K562 (cell line): ENCODE results near the gene SAMD14. TPM values are rescaled to one million over a fixed set of nuclear protein-coding genes. Genes with fewer than 3 reads are reported as not detected.

Source experiments
- CAMTA2 ChIP-seq: fragments of 250-450 bp; sonication (Bioruptor Pico); conservative IDR thresholded peaks from 2 replicates; pipeline ENCODE4 v1.5.1; 2022
- CTCFL ChIP-seq: IDR thresholded peaks from 2 replicates; pipeline ENCODE4 v1.6.1; 2011; ENCODE audit warnings: borderline replicate concordance, low read depth, mild to moderate bottlenecking, moderate library complexity, low read length; ENCODE audit not compliant: insufficient read depth, poor library complexity, severe bottlenecking
- KHSRP ChIP-seq: fragments of 450-650 bp; IDR thresholded peaks from 2 replicates; pipeline ENCODE4 v1.6.1; 2017
- KLF1 ChIP-seq: fragments of 450-650 bp; IDR thresholded peaks from 2 replicates; pipeline ENCODE4 v1.6.1; 2016; ENCODE audit warnings: missing genetic modification characterization, missing compliant biosample characterization
- MNT ChIP-seq, 2 experiments: fragments of 450-650 bp; conservative IDR thresholded peaks; 2 replicates each; pipeline ENCODE4 v1.6.1; 2017; ENCODE audit warnings: mild to moderate bottlenecking in 2 of 2, moderate library complexity in 2 of 2
- NR3C1 ChIP-seq: sonication (generic); formaldehyde crosslinking; IDR thresholded peaks from 2 replicates; pipeline ENCODE4 v1.8.1; 2022; ENCODE audit warnings: missing genetic modification reagents
- SREBF1 ChIP-seq: fragments of 150-350 bp; IDR thresholded peaks from 2 replicates; pipeline ENCODE4 v1.6.1; 2014; ENCODE audit warnings: antibody characterized with exemption, low read depth, low read length, borderline replicate concordance
- XRCC3 ChIP-seq: fragments of 450-650 bp; IDR thresholded peaks from 2 replicates; pipeline ENCODE4 v1.6.1; 2017; ENCODE audit warnings: mild to moderate bottlenecking, moderate library complexity
- ZBTB9 ChIP-seq: fragments of 450-650 bp; formaldehyde crosslinking; IDR thresholded peaks from 2 replicates; pipeline ENCODE4 v1.4.0; 2020; ENCODE audit warnings: mild to moderate bottlenecking, moderate library complexity
- ZEB2 ChIP-seq: fragments of 450-650 bp; IDR thresholded peaks from 2 replicates; pipeline ENCODE4 v1.6.1; 2016
- ZNF354B ChIP-seq: fragments of 250-450 bp; sonication (Bioruptor Pico); IDR thresholded peaks from 2 replicates; pipeline ENCODE4 v1.4.0; 2020
- ZNF444 ChIP-seq: fragments of 250-450 bp; sonication (Bioruptor Pico); IDR thresholded peaks from 2 replicates; pipeline ENCODE4 v1.4.0; 2020; ENCODE audit warnings: mild to moderate bottlenecking, moderate library complexity
- polyA plus RNA-seq, 8 experiments: library from polyadenylated mRNA; depleted of rRNA in 4 of 8; stranded (reverse) in 5 of 8; unstranded in 3 of 8; fragments of >200 nt; fragmentation: Nextera tagmentation in 2 of 8; fragmentation: Illumina TruSeq in 1 of 8; extraction: Ambion mirVana in 2 of 8; extraction: Trizol in 1 of 8; gene quantifications; 2 replicates each; pipeline versions ENCODE4 v1.2.1 to v1.2.3, GENCODE V29; 2011 to 2014; ENCODE audit warnings: inconsistent platforms in 1 of 8, missing spikeins in 1 of 8
- total RNA-seq, 7 experiments: library from RNA; depleted of rRNA in 6 of 7; stranded (reverse); fragments of >200 nt in 6 of 7; fragmentation: Illumina TruSeq in 2 of 7; extraction: Trizol in 2 of 7; gene quantifications; 2 replicates each; pipeline versions ENCODE4 v1.2.1 to v1.2.3, GENCODE V29; 2011 to 2021; ENCODE audit warnings: low replicate concordance in 1 of 7
- TF ChIP-seq, protein P1 (sequence below): fragments of 150-350 bp; conservative IDR thresholded peaks from 2 replicates; pipeline ENCODE4 v1.6.1; 2014; ENCODE audit warnings: low read length
- TF ChIP-seq, protein P2 (sequence below): fragments of 450-650 bp; conservative IDR thresholded peaks from 2 replicates; pipeline ENCODE4 v1.6.1; 2016; ENCODE audit warnings: missing genetic modification characterization, low read depth, mild to moderate bottlenecking, missing compliant biosample characterization, moderate library complexity
- TF ChIP-seq, protein P3 (sequence below): fragments of 200-800 bp; sonication (Bioruptor generic); IDR thresholded peaks from 2 replicates; pipeline ENCODE4 v1.6.1; 2017; ENCODE audit warnings: missing genetic modification characterization, missing compliant biosample characterization
- TF ChIP-seq, protein P4 (sequence below): fragments of 450-650 bp; IDR thresholded peaks from 2 replicates; pipeline ENCODE4 v1.6.1; 2016; ENCODE audit warnings: antibody characterized with exemption

The SAMD14 gene
- total and polyA plus RNA-seq, 9 of the 15 experiments (the other 6 are each of a cell fraction or from before 2014, with no cell fraction given), result 0.04 to 0.07 TPM; not detected in 7

GRCh38 chr17:50151937-50152547, 22.1 kb upstream of the SAMD14 start (continued):
- TF ChIP-seq XRCC3 (no peak), ZBTB9 (CRISPR knock-in tag) (no peak), MNT (conservative IDR thresholded peaks at IDR 0.05) (peak; percentile 72), SREBF1 (no peak), ZNF354B (CRISPR knock-in tag) (no peak), CAMTA2 (no peak), ZNF444 (no peak), NR3C1 (CRISPR knock-in tag) (no peak), KLF1 (tag) (no peak), ZEB2 (peak; percentile 71; the same call in 1 of the 2 replicates), KHSRP (no peak), CTCFL (no peak)
- TF ChIP-seq, protein P1, sequence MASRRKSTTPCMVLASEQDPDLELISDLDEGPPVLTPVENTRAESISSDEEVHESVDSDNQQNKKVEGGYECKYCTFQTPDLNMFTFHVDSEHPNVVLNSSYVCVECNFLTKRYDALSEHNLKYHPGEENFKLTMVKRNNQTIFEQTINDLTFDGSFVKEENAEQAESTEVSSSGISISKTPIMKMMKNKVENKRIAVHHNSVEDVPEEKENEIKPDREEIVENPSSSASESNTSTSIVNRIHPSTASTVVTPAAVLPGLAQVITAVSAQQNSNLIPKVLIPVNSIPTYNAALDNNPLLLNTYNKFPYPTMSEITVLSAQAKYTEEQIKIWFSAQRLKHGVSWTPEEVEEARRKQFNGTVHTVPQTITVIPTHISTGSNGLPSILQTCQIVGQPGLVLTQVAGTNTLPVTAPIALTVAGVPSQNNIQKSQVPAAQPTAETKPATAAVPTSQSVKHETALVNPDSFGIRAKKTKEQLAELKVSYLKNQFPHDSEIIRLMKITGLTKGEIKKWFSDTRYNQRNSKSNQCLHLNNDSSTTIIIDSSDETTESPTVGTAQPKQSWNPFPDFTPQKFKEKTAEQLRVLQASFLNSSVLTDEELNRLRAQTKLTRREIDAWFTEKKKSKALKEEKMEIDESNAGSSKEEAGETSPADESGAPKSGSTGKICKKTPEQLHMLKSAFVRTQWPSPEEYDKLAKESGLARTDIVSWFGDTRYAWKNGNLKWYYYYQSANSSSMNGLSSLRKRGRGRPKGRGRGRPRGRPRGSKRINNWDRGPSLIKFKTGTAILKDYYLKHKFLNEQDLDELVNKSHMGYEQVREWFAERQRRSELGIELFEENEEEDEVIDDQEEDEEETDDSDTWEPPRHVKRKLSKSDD, result no peak
- TF ChIP-seq, protein P2, sequence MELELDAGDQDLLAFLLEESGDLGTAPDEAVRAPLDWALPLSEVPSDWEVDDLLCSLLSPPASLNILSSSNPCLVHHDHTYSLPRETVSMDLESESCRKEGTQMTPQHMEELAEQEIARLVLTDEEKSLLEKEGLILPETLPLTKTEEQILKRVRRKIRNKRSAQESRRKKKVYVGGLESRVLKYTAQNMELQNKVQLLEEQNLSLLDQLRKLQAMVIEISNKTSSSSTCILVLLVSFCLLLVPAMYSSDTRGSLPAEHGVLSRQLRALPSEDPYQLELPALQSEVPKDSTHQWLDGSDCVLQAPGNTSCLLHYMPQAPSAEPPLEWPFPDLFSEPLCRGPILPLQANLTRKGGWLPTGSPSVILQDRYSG (tag), result 0 out of 2 replicates have a peak, but pooled peaks have one; percentile 43
- TF ChIP-seq, protein P3, sequence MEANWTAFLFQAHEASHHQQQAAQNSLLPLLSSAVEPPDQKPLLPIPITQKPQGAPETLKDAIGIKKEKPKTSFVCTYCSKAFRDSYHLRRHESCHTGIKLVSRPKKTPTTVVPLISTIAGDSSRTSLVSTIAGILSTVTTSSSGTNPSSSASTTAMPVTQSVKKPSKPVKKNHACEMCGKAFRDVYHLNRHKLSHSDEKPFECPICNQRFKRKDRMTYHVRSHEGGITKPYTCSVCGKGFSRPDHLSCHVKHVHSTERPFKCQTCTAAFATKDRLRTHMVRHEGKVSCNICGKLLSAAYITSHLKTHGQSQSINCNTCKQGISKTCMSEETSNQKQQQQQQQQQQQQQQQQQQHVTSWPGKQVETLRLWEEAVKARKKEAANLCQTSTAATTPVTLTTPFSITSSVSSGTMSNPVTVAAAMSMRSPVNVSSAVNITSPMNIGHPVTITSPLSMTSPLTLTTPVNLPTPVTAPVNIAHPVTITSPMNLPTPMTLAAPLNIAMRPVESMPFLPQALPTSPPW (CRISPR knock-in tag), result peak; percentile 92
- TF ChIP-seq, protein P4, sequence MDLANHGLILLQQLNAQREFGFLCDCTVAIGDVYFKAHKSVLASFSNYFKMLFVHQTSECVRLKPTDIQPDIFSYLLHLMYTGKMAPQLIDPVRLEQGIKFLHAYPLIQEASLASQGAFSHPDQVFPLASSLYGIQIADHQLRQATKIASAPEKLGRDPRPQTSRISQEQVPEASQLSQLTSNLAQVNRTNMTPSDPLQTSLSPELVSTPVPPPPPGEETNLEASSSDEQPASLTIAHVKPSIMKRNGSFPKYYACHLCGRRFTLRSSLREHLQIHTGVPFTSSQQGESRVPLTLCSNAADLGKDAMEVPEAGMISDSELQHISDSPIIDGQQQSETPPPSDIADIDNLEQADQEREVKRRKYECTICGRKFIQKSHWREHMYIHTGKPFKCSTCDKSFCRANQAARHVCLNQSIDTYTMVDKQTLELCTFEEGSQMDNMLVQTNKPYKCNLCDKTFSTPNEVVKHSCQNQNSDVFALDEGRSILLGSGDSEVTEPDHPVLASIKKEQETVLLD, result peak; percentile 71; the same call in 1 of the 2 replicates
